ENCODE measurements around the gene C3orf52.

DNA sequence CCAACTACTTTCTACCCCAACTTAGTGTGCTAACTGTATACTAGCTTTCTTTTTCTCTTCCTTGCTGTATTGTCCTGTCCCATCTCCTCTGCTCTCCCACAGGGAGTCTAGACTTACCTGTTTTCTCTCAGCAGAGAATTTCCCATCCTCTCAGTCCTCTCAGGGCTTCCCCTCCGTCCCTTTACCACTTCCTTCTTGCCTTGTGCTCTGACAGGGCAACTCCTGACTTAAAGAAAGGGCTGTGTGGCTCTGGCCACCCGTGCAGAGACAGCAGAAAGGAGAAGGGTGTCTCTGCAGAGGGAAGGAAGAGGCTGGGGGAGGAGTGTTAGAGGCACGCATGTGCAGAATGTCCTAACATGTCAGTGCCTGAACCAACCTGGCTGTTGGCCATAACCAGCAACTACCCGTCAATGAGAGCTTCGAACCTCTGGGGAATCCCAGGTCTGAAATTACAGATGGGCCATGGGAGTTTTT is 46.8 kb downstream of the C3orf52 start, which contains the start of gene GCSAM:
- TF ChIP-seq, protein P1, sequence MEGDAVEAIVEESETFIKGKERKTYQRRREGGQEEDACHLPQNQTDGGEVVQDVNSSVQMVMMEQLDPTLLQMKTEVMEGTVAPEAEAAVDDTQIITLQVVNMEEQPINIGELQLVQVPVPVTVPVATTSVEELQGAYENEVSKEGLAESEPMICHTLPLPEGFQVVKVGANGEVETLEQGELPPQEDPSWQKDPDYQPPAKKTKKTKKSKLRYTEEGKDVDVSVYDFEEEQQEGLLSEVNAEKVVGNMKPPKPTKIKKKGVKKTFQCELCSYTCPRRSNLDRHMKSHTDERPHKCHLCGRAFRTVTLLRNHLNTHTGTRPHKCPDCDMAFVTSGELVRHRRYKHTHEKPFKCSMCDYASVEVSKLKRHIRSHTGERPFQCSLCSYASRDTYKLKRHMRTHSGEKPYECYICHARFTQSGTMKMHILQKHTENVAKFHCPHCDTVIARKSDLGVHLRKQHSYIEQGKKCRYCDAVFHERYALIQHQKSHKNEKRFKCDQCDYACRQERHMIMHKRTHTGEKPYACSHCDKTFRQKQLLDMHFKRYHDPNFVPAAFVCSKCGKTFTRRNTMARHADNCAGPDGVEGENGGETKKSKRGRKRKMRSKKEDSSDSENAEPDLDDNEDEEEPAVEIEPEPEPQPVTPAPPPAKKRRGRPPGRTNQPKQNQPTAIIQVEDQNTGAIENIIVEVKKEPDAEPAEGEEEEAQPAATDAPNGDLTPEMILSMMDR (IDR thresholded peaks at IDR 0.05) = no peak
- TF ChIP-seq POLR2A (IDR thresholded peaks at IDR 0.05) = no peak
